NCI-H748 (cell line): ENCODE measurements around the gene STARD9.
"Not testable (repeated sequence)": the region's sequence is repeated elsewhere in the genome, so short reads cannot be mapped to it uniquely, and the experiment has no call there.

Source experiments
- DNase-seq: peaks from one replicate; lab custom pipeline; 2025; ENCODE audit not compliant: unreplicated experiment; lab: John Stamatoyannopoulos, UW

Gene STARD9

GRCh38 chr15:42621996-42622925 lies 46.9 kb downstream of the STARD9 start:
- DNase-seq: no peak

GRCh38 chr15:42623951-42624350 lies 48.5 kb downstream of the STARD9 start:
- DNase-seq: no peak

GRCh38 chr15:42627485-42627884 lies 52.1 kb downstream of the STARD9 start:
- DNase-seq: no peak

- DNase-seq: no peak
Measured at GRCh38 chr15:42628761-42629160, 53.4 kb downstream of the STARD9 start.

GRCh38 chr15:42632105-42632675 lies 56.8 kb downstream of the STARD9 start:
- DNase-seq: no peak

GRCh38 chr15:42640109-42640508 lies 64.7 kb downstream of the STARD9 start:
- no peak for DNase-seq

- peak; percentile 33 for DNase-seq
Measured at GRCh38 chr15:42650208-42651066, 75.0 kb downstream of the STARD9 start.

GRCh38 chr15:42665827-42666226 lies 90.4 kb downstream of the STARD9 start:
- DNase-seq: no peak

GRCh38 chr15:42667855-42668254 lies 92.4 kb downstream of the STARD9 start:
- DNase-seq: no peak

- no peak for DNase-seq
Measured at GRCh38 chr15:42670451-42670850, 95.0 kb downstream of the STARD9 start.

- no peak for DNase-seq
Measured at GRCh38 chr15:42672444-42672843, 97.0 kb downstream of the STARD9 start.

GRCh38 chr15:42674472-42674871 lies 99.1 kb downstream of the STARD9 start:
- DNase-seq: no peak

GRCh38 chr15:42675021-42675420 lies 99.6 kb downstream of the STARD9 start:
- DNase-seq: no peak

- DNase-seq: no peak
Measured at GRCh38 chr15:42679285-42680141, 104.1 kb downstream of the STARD9 start.

- not testable (repeated sequence) for DNase-seq
Measured at GRCh38 chr15:42680142-42680482, 104.7 kb downstream of the STARD9 start.

GRCh38 chr15:42681119-42681518 lies 105.7 kb downstream of the STARD9 start:
- no peak for DNase-seq

GRCh38 chr15:42686281-42686680 lies 110.9 kb downstream of the STARD9 start:
- DNase-seq: no peak

GRCh38 chr15:42687740-42688139 lies 112.3 kb downstream of the STARD9 start:
- DNase-seq: no peak

GRCh38 chr15:42688301-42688700 lies 112.9 kb downstream of the STARD9 start:
- DNase-seq: no peak

- no peak for DNase-seq
Measured at GRCh38 chr15:42691308-42691707, 115.9 kb downstream of the STARD9 start.

GRCh38 chr15:42691770-42692169 lies 116.4 kb downstream of the STARD9 start:
- DNase-seq: no peak
